ENCODE data around the gene CDC42SE1.

Gene CDC42SE1

GRCh38 chr1:151008244-151009205 is 50.9 kb downstream of the CDC42SE1 start, which contains the start of gene PRUNE1:
TSS of gene PRUNE1 (plus strand) at chr1:151008449. CDS start at chr1:151008633, 184 bp downstream.
- DNase-seq = peak; percentile 95 to 98

GRCh38 chr1:151007853-151008243 is 51.6 kb downstream of the CDC42SE1 start:
- no peak for DNase-seq

- DNase-seq = peak; percentile 64 to 70
Measured at GRCh38 chr1:151006327-151007052, 52.9 kb downstream of the CDC42SE1 start, which contains the start of gene MINDY1. TSS of gene MINDY1 (minus strand) at chr1:151006902. CDS start at chr1:151002617, 4,285 bp downstream.

- no peak for DNase-seq
Measured at GRCh38 chr1:151005729-151006319, 53.6 kb downstream of the CDC42SE1 start.

GRCh38 chr1:151003180-151003579 is 56.2 kb downstream of the CDC42SE1 start:
- DNase-seq = no peak

- no peak for DNase-seq
Measured at GRCh38 chr1:151002611-151003010, 56.8 kb downstream of the CDC42SE1 start.

GRCh38 chr1:151002051-151002450 is 57.4 kb downstream of the CDC42SE1 start:
- peak in 1 of 2 donors; percentile 24 for DNase-seq

- DNase-seq = peak; percentile 66 to 78
Measured at GRCh38 chr1:151001602-151002001, 57.8 kb downstream of the CDC42SE1 start.

All from inflammatory macrophage treated with lipopolysaccharide for 1 hour (primary cell).